Endothelial cell of umbilical vein (primary cell): ENCODE results near the gene STAC2. TPM values are rescaled to one million over a fixed set of nuclear protein-coding genes. Genes with fewer than 3 reads are reported as not detected.

Experiments
- BruUV-seq: library from RNA; stranded (reverse); fragments of 400-500 nt; replicated peaks from 2 replicates; lab custom pipeline; 2021; lab: Mats Ljungman, UMichigan
- CTCF ChIA-PET: fragments of 300-600, 350-600 bp; sonication (Branson Sonifier 250); formaldehyde crosslinking; loops from one replicate; lab custom pipeline; 2021; ENCODE audit warnings: antibody characterized with exemption, inconsistent platforms; lab: Charles Lee
- POLR2A ChIA-PET: fragments of 300-600, 350-600 bp; sonication (Branson Sonifier 250); formaldehyde crosslinking; loops from one replicate; lab custom pipeline; 2021; ENCODE audit warnings: antibody characterized with exemption, inconsistent platforms; lab: Charles Lee
- DNase-seq: peaks from one replicate; pipeline ENCODE4 v3.0.0-alpha.2; 2011; ENCODE audit warnings: low read depth, low spot score
- FAIRE-seq: peaks from 2 replicates; lab custom pipeline; 2011; peaks lifted over from hg19 to GRCh38; lab: Jason Lieb, UNC
- H2AFZ ChIP-seq: 2 replicates; pipeline ENCODE4 v1.6.0; 2012; ENCODE audit warnings: low read depth, low read length, control low read depth, inconsistent platforms
- H3K27ac ChIP-seq: 2 replicates; pipeline ENCODE4 v1.5.1; 2011; ENCODE audit warnings: low read depth, mild to moderate bottlenecking, control low read depth, low read length, moderate library complexity; ENCODE audit not compliant: insufficient read depth
- H3K27me3 ChIP-seq, 2 experiments: 2 replicates each; pipeline versions ENCODE4 v1.6.0 to v1.6.1; 2011; ENCODE audit warnings: low read length in 2 of 2, mixed read lengths in 1 of 2; ENCODE audit not compliant: control insufficient read depth in 2 of 2, insufficient read depth in 2 of 2
- H3K36me3 ChIP-seq, 2 experiments: 2 replicates in 1 of 2; 3 replicates in 1 of 2; pipeline ENCODE4 v1.5.1; 2011; ENCODE audit warnings: low read length in 2 of 2, mild to moderate bottlenecking in 1 of 2, moderate library complexity in 1 of 2; ENCODE audit not compliant: control insufficient read depth in 2 of 2, insufficient read depth in 2 of 2; ENCODE audit errors: extremely low read depth in 1 of 2
- H3K4me1 ChIP-seq: 3 replicates; pipeline ENCODE4 v1.5.1; 2011; ENCODE audit warnings: mild to moderate bottlenecking, low read length; ENCODE audit not compliant: control insufficient read depth, insufficient read depth; ENCODE audit errors: extremely low read depth
- H3K4me2 ChIP-seq: 2 replicates; pipeline ENCODE4 v1.6.1; 2011; ENCODE audit warnings: low read length, control low read depth, mixed read lengths; ENCODE audit not compliant: insufficient read depth
- H3K4me3 ChIP-seq, 3 experiments: fragments of 200-600 bp in 1 of 3; sonication (generic), shearing (Covaris generic) in 1 of 3; replicated peaks in 1 of 3; 2 replicates each; pipeline ENCODE4 v1.5.1; 2011 to 2016; ENCODE audit warnings: control low read depth in 3 of 3, low read length in 3 of 3, mild to moderate bottlenecking in 2 of 3, inconsistent platforms in 1 of 3, low read depth in 1 of 3, moderate library complexity in 1 of 3; ENCODE audit not compliant: insufficient read depth in 1 of 3
- H3K79me2 ChIP-seq: 2 replicates; pipeline ENCODE4 v1.6.0; 2012; ENCODE audit warnings: low read length, inconsistent platforms; ENCODE audit not compliant: control insufficient read depth, insufficient read depth
- H3K9ac ChIP-seq: replicated peaks from 2 replicates; pipeline ENCODE3; 2011; ENCODE audit warnings: low read length, control low read depth; ENCODE audit not compliant: insufficient read depth; ENCODE audit errors: extremely low read depth
- H3K9me1 ChIP-seq: replicated peaks from 3 replicates; pipeline ENCODE4 v1.6.0; 2011; ENCODE audit warnings: mild to moderate bottlenecking, low read length; ENCODE audit not compliant: control insufficient read depth, insufficient read depth; ENCODE audit errors: extremely low read depth
- H3K9me3 ChIP-seq: replicated peaks from 2 replicates; pipeline ENCODE4 v1.5.1; 2012; ENCODE audit warnings: low read length, inconsistent platforms; ENCODE audit not compliant: control insufficient read depth, insufficient read depth
- H4K20me1 ChIP-seq: replicated peaks from 2 replicates; pipeline ENCODE3; 2011; ENCODE audit warnings: mild to moderate bottlenecking, low read length; ENCODE audit not compliant: control insufficient read depth, insufficient read depth; ENCODE audit errors: extremely low read depth
- EZH2 ChIP-seq: IDR thresholded peaks from 2 replicates; pipeline ENCODE4 v1.6.1; 2012; ENCODE audit warnings: borderline replicate concordance, low read depth, mild to moderate bottlenecking, moderate library complexity, low read length, inconsistent platforms; ENCODE audit not compliant: severe bottlenecking
- GATA2 ChIP-seq: IDR thresholded peaks from 2 replicates; pipeline ENCODE4 v1.7.0; 2011; ENCODE audit warnings: low read depth, mild to moderate bottlenecking, moderate library complexity, mixed read lengths, low read length; ENCODE audit not compliant: insufficient read length, insufficient read depth
- dilution Hi-C: fragments of 300-500 bp; cut with MboI; formaldehyde crosslinking; loops from one replicate; pipeline ENCODE4 v1.15.0; 2019; ENCODE audit warnings: low sequenced_read_pairs; ENCODE audit not compliant: extremely low pct_ligation_motif_present
- intact Hi-C: fragments of 100-400 bp; cut with micrococcal nuclease; formaldehyde crosslinking; loops from one replicate; pipeline ENCODE4 v1.10.0; 2022
- polyA plus RNA-seq, 4 experiments: library from polyadenylated mRNA; depleted of rRNA in 3 of 4; stranded (reverse) in 3 of 4; unstranded in 1 of 4; fragments of >200 nt; gene quantifications; 2 replicates each; pipeline versions ENCODE4 v1.2.1 to v1.2.3, GENCODE V29; 2011 to 2012; ENCODE audit warnings: missing spikeins in 1 of 4
- total RNA-seq: library from RNA; stranded (reverse); gene quantifications from 2 replicates; pipeline ENCODE4 v1.2.3, GENCODE V29; 2021
- TF ChIP-seq, protein P1 (sequence below), 2 donors: IDR thresholded peaks; 1 replicate in 1 of 2; 2 replicates in 1 of 2; pipeline ENCODE4 v1.5.1; 2011; ENCODE audit warnings: low read length in 2 of 2, mild to moderate bottlenecking in 2 of 2, moderate library complexity in 2 of 2, control low read depth in 1 of 2, inconsistent platforms in 1 of 2, low read depth in 1 of 2; ENCODE audit not compliant: insufficient read depth in 1 of 2; ENCODE audit errors: extremely low read depth in 1 of 2

The STAC2 gene
- total and polyA plus RNA-seq, 2 donors (not counting 3 experiments of a cell fraction or from before 2014, with no cell fraction given): not detected

DNA sequence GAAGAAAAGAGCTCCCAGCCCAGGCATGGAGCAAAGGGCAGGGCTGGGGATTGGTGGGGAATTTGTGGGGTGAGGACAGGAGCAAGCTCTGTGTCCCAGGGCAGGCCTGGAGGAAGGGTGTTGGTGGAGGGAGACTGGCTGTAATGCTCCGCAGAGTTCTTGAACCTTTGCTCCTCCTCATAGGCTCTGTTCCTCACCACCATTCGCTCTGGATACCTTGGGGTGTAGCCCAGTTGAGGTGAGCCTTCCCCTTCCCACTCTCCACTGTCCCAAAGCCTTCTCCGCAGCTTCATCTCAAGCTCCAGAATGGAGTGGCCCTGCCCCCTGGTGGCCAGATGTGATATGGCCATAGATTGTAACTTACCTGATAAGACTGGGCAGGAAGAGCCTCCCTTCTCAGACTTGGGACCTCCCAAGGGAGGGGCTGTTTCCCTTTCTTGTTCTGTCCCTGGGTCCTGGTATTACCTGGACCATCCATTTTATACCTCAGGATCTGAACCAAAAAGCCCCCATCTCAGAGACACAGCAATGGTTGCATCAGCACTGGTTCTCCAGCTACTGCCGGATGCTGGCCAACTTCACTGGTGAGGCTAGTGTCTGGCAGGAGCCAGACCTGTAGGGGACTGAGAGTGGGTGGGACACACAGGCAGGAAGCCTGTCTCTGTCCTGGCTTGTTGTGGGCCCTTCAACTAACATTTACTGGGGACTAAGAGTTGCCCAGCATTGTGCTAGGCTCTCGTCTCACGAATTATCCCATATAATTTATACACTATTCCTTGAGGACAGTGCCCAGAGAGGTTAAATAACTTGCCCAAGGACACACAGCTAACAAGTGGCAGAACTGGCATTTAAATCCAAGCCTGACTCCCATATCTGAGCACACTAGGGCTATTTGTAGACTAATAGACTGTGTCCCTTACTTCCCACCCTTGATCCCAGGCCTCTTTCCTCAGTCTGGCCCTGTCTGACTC is 19.1 kb upstream of the STAC2 start:
- Histone ChIP-seq H3K4me1 (no peaks in the 10 kb centered on the region), H3K9ac (no peak overlapping the region), H3K9me3 (no peaks in the 10 kb centered on the region), H3K4me2 (no peak overlapping the region), H4K20me1 (no peaks in the 10 kb centered on the region), H3K27ac (no peak overlapping the region), H2AFZ (no peak overlapping the region), H3K79me2 (no peaks in the 10 kb centered on the region), H3K9me1 (no peaks in the 10 kb centered on the region), H3K4me3 (no peak overlapping the region), H3K36me3 (no peaks in the 10 kb centered on the region), H3K27me3 (no peaks in the 10 kb centered on the region)
- POLR2A ChIA-PET: interaction anchor here (0.5 to 1.0 kb wide), 5 partner anchors 20 to 302 kb away, joined by 3 to 8 read pairs (median 5); partner anchors contain the start of gene RPL19
- dilution Hi-C loops (no loop called here), intact Hi-C loops (loop anchor here (1.0 kb wide), 2 partner anchors 38 to 262 kb away; no protein-coding TSS in a partner anchor)
- FAIRE-seq (peak; percentile 89), DNase-seq (peak; percentile 82)
- TF ChIP-seq, protein P1, sequence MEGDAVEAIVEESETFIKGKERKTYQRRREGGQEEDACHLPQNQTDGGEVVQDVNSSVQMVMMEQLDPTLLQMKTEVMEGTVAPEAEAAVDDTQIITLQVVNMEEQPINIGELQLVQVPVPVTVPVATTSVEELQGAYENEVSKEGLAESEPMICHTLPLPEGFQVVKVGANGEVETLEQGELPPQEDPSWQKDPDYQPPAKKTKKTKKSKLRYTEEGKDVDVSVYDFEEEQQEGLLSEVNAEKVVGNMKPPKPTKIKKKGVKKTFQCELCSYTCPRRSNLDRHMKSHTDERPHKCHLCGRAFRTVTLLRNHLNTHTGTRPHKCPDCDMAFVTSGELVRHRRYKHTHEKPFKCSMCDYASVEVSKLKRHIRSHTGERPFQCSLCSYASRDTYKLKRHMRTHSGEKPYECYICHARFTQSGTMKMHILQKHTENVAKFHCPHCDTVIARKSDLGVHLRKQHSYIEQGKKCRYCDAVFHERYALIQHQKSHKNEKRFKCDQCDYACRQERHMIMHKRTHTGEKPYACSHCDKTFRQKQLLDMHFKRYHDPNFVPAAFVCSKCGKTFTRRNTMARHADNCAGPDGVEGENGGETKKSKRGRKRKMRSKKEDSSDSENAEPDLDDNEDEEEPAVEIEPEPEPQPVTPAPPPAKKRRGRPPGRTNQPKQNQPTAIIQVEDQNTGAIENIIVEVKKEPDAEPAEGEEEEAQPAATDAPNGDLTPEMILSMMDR (IDR thresholded peaks at IDR 0.05; ENCODE audit: extremely low read depth in 1 of 2, insufficient read depth in 1 of 2, low read depth in 1 of 2, low read length in 2 of 2): peak; percentile 84 to 92
- TF ChIP-seq GATA2 (peak; percentile 25), EZH2 (no peak)
- CTCF ChIA-PET: interaction anchor here (0.5 to 12.5 kb wide), 55 partner anchors 9 to 687 kb away, joined by 3 to 420 read pairs (median 5); partner anchors contain the start of genes FBXL20, FBXO47, RPL19 and STAC2
- BruUV-seq: no TSS peak
